GM23248 (cell line): ENCODE measurements around the gene HLA-DRA. TPM values are rescaled to one million over a fixed set of nuclear protein-coding genes. Genes with fewer than 3 reads are reported as not detected.
A peak's percentile ranks its signal among the peaks of the same experiment; 100 is the strongest.

Experiments used
- DNase-seq: peaks from one replicate; pipeline ENCODE4 v3.0.0-alpha.2; 2015
- H2AFZ ChIP-seq: fragments of 200-600 bp; sonication (generic); 2 replicates; pipeline ENCODE4 v1.6.1; 2016; ENCODE audit warnings: antibody characterized with exemption
- H3F3A ChIP-seq: fragments of 200-600 bp; sonication (generic); 2 replicates; pipeline ENCODE4 v1.6.1; 2016; ENCODE audit warnings: mild to moderate bottlenecking, antibody characterized with exemption, mixed run types; ENCODE audit not compliant: insufficient read depth
- H3K27ac ChIP-seq: fragments of 200-600 bp; sonication (generic); 2 replicates; pipeline ENCODE4 v1.5.1; 2016; ENCODE audit warnings: mild to moderate bottlenecking
- H3K27me3 ChIP-seq: fragments of 200-600 bp; sonication (generic); replicated peaks from 2 replicates; pipeline ENCODE4 v1.6.1; 2016; ENCODE audit warnings: mild to moderate bottlenecking; ENCODE audit not compliant: insufficient read depth
- H3K36me3 ChIP-seq: fragments of 200-600 bp; sonication (generic); 2 replicates; pipeline ENCODE4 v1.6.1; 2016; ENCODE audit warnings: low read depth, mild to moderate bottlenecking
- H3K4me1 ChIP-seq: fragments of 200-600 bp; sonication (generic); 2 replicates; pipeline ENCODE4 v1.6.1; 2016; ENCODE audit warnings: mild to moderate bottlenecking; ENCODE audit not compliant: insufficient read depth
- H3K4me2 ChIP-seq: fragments of 200-600 bp; sonication (generic); one replicate; pipeline ENCODE4 v1.6.1; 2016; ENCODE audit warnings: mild to moderate bottlenecking; ENCODE audit not compliant: unreplicated experiment
- H3K4me3 ChIP-seq: fragments of 200-600 bp; sonication (generic); 2 replicates; pipeline ENCODE4 v1.5.1; 2016; ENCODE audit warnings: mild to moderate bottlenecking
- H3K79me2 ChIP-seq: fragments of 200-600 bp; sonication (generic); 2 replicates; pipeline ENCODE4 v1.6.1; 2016; ENCODE audit warnings: mild to moderate bottlenecking; ENCODE audit not compliant: insufficient read depth
- H3K9ac ChIP-seq: fragments of 200-600 bp; sonication (generic); 2 replicates; pipeline ENCODE4 v1.6.1; 2016; ENCODE audit warnings: mild to moderate bottlenecking
- H3K9me2 ChIP-seq: fragments of 200-600 bp; sonication (generic); 2 replicates; pipeline ENCODE4 v1.6.1; 2016; ENCODE audit warnings: mixed run types, mild to moderate bottlenecking, moderate library complexity; ENCODE audit not compliant: insufficient read depth
- H3K9me3 ChIP-seq: fragments of 200-600 bp; sonication (generic); one replicate; pipeline ENCODE4 v1.6.1; 2017; ENCODE audit warnings: low read depth
- H4K20me1 ChIP-seq: fragments of 200-600 bp; sonication (generic); 2 replicates; pipeline ENCODE4 v1.6.0; 2016; ENCODE audit not compliant: insufficient read depth
- EZH2 ChIP-seq: fragments of 200-600 bp; sonication (generic); IDR thresholded peaks from 2 replicates; pipeline ENCODE4 v1.6.1; 2018; ENCODE audit warnings: antibody characterized with exemption, mild to moderate bottlenecking; ENCODE audit not compliant: insufficient read depth, poor library complexity, severe bottlenecking
- EZH2phosphoT487 ChIP-seq: fragments of 200-600 bp; sonication (generic); IDR thresholded peaks from 2 replicates; pipeline ENCODE4 v1.6.1; 2018; ENCODE audit warnings: antibody characterized with exemption, moderate library complexity, mild to moderate bottlenecking, low read depth; ENCODE audit not compliant: insufficient read depth
- WGBS, 2 experiments: methylation state at CpG; one replicate each; pipeline ENCODE4 v1.1.6; 2015 to 2017; ENCODE audit warnings: low lambda C conversion rate in 2 of 2, low coverage in 1 of 2; ENCODE audit errors: missing lambda C conversion rate in 2 of 2; 5-methylcytosine and 5-hydroxymethylcytosine counted together
- in situ Hi-C: fragments of 300-500 bp; cut with MboI; formaldehyde crosslinking; loops from 2 replicates; pipeline ENCODE4 v1.15.0; 2020
- polyA plus RNA-seq: library from polyadenylated mRNA; unstranded; fragments of >200 nt; fragmentation: Nextera tagmentation; extraction: Ambion mirVana; gene quantifications from 2 replicates; pipeline ENCODE4 v1.2.1, GENCODE V29; 2016
- total RNA-seq: library from RNA; depleted of rRNA; stranded (reverse); fragments of >200 nt; shearing (Covaris generic); gene quantifications from 2 replicates; pipeline ENCODE4 v1.2.3, GENCODE V29; 2014

HLA-DRA gene
- total and polyA plus RNA-seq, 2 experiments from 2014 or later = 0.80 TPM; not detected in 1

DNA sequence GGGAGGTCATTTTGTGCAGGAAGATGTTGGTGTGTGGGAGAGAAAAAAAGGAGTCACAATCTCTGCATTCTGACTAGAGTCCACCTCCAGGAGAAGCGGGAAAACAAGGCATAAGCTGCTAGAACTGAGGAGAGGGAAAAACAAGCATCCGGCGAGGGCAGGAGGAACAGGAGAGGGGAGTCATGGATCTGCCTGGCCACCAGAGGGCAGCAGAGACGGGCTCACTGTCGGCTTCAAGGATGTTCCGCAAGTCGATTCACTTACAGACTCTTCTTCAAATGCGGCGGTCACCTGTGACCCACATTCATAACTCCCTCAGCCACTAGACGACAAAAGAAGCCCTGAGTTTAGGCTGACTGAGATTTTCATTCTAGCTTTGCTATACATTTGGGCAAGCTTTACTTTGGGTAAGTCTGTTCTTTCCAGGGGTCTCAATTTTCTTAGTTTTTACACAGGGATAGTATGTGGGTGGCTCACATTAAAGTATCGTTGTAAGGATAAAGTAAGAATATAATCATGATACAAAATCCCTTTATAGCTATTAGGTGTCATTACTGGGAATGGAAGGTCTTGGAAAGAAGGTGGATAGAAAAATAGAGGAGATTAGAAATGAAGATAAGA, 26.1 kb upstream of the HLA-DRA start:
- peak; percentile 70 for DNase-seq

DNA sequence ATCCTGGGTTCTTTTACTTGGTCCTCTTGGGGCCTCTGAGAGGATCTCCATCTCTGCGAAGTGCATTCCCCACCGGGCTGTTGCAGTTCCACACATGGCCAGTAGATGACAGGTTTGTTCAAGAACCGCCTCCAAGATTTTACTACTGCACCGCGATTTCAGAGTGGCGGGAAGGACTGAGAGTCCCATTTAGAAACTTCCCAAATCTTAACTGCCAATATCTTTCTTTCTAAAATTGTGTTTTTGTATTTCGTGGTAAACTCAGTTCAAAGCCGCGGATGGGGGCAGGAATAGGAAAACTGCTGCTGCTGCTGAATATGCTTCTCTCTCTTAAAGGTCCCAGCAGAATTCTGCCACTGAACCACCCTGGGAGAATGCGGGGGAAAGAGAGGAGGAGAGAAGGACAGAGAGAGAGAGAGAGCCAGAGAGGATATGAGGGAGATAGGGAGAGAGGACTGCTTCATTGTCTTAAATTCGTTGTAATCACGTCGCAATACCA, 24.1 kb upstream of the HLA-DRA start:
- WGBS, 2 experiments = 14% methylated on average over 13 of the region's 13 CpGs
- no peaks in the 10 kb centered on the region for H4K20me1 ChIP-seq
- H3F3A ChIP-seq = no peaks in the 10 kb centered on the region
- H3K4me3 ChIP-seq = peak overlapping the region; percentile 49; the same call in 1 of the 2 replicates
- H3K79me2 ChIP-seq = no peaks in the 10 kb centered on the region
- no peaks in the 10 kb centered on the region for H3K9me3 ChIP-seq
- H3K4me1 ChIP-seq = no peaks in the 10 kb centered on the region
- in situ Hi-C loops = loop anchor here (5.0 to 25.0 kb wide), 2 partner anchors 178 to 377 kb away; no protein-coding TSS in a partner anchor
- H3K36me3 ChIP-seq = no peaks in the 10 kb centered on the region
- H3K27ac ChIP-seq = no peak overlapping the region
- no peaks in the 10 kb centered on the region for H3K9me2 ChIP-seq
- peak; percentile 81 for DNase-seq
- H3K27me3 ChIP-seq = peaks cover 47% of the 10 kb centered on the region
- TF ChIP-seq EZH2phosphoT487 = no peak
- TF ChIP-seq EZH2 = no peak
- no peak overlapping the region for H3K9ac ChIP-seq
- peak overlapping the region; percentile 60; the same call in 1 of the 2 replicates for H2AFZ ChIP-seq
- H3K4me2 ChIP-seq = peak overlapping the region; percentile 67

More for the DNA sequence above, 26.1 kb upstream of the HLA-DRA start:
- H3K9me3 ChIP-seq = no peaks in the 10 kb centered on the region
- WGBS, 2 experiments = 2 to 7% methylated on average over 11 of the region's 11 CpGs
- H3K9me2 ChIP-seq = no peaks in the 10 kb centered on the region
- H3K27me3 ChIP-seq = peaks cover 33% of the 10 kb centered on the region
- no peaks in the 10 kb centered on the region for H4K20me1 ChIP-seq
- no peak overlapping the region for H3K4me2 ChIP-seq
- TF ChIP-seq EZH2phosphoT487 = no peak
- no peak for TF ChIP-seq EZH2
- H3K4me3 ChIP-seq = no peak overlapping the region
- no peaks in the 10 kb centered on the region for H3K36me3 ChIP-seq
- no peak overlapping the region for H2AFZ ChIP-seq
- in situ Hi-C loops = loop anchor here (25.0 kb wide), 1 partner anchor 176 kb away; no protein-coding TSS in a partner anchor
- no peaks in the 10 kb centered on the region for H3F3A ChIP-seq
- no peaks in the 10 kb centered on the region for H3K79me2 ChIP-seq
- no peaks in the 10 kb centered on the region for H3K4me1 ChIP-seq
- no peak overlapping the region for H3K27ac ChIP-seq
- H3K9ac ChIP-seq = no peak overlapping the region

DNA sequence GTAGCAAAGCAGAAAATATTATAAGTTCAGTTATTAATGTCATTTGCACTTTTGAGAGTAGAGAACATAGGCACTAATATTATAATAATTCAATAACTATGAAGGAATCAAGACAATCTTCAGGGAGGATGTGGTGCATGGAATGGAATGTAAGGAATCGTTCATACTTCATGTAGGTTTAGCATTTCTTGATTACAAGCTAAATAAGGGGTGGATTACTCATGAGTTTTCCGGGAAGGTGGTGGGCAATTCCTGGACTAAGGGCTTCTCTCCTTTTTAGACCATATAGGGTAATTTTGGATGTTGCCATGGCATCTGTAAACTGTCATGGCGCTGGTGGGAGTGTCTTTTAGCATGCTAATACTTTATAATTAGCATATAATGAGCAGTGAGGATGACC, 23.7 kb upstream of the HLA-DRA start:
- in situ Hi-C loops = loop anchor here (5.0 to 25.0 kb wide), 2 partner anchors 179 to 376 kb away; no protein-coding TSS in a partner anchor
- H3K9ac ChIP-seq = no peak overlapping the region
- H3K79me2 ChIP-seq = no peaks in the 10 kb centered on the region
- no peaks in the 10 kb centered on the region for H3K36me3 ChIP-seq
- peaks cover 51% of the 10 kb centered on the region for H3K27me3 ChIP-seq
- no peaks in the 10 kb centered on the region for H3K9me3 ChIP-seq
- H3K4me1 ChIP-seq = no peaks in the 10 kb centered on the region
- H3K4me2 ChIP-seq = peak overlapping the region; percentile 67
- peak overlapping the region; percentile 60; the same call in 1 of the 2 replicates for H2AFZ ChIP-seq
- no peak overlapping the region for H3K4me3 ChIP-seq
- H3F3A ChIP-seq = no peaks in the 10 kb centered on the region
- WGBS, 2 experiments = 59 to 71% methylated on average over 3 of the region's 3 CpGs
- no peak overlapping the region for H3K27ac ChIP-seq
- DNase-seq = no peak
- H3K9me2 ChIP-seq = no peaks in the 10 kb centered on the region
- H4K20me1 ChIP-seq = no peaks in the 10 kb centered on the region
- TF ChIP-seq EZH2phosphoT487 = no peak
- TF ChIP-seq EZH2 = no peak

DNA sequence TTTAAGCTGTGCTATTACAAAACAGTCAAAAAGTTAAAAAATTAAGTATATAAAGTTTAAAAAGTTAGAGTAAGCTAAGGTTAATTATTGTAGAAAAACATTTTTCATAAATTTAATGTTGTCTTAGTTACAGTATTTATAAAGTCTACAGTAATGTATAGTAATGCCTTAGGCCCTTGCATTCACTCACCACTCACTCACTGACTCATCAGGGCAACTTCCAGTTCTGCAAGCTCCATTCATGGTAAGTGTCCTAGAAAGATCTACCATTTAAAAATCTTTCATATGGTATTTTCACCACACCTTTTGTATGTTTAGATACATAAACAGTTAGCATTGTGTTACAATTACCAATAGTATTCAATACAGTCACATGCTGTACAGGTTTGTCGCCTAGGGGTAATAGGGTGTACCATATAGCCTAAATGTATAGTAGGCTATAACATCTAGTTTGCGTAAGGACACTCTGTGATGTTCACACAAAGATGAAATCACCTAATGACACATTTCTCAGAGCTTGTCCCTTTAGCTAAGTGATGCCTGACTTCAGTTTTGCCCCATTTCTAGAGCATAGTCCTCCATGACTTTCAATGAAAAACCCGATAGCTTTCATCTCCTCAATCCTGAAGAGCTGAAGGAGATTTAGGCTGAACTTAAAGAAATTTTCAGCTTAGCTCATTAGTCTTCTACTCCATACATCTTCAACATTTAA, 14.9 kb upstream of the HLA-DRA start:
- DNase-seq = peak; percentile 27
- in situ Hi-C loops = loop anchor here (25.0 kb wide), 1 partner anchor 187 kb away; no protein-coding TSS in a partner anchor
- 92 to 97% methylated on average over 3 of the region's 3 CpGs for WGBS, 2 experiments

More for the DNA sequence above, 14.9 kb upstream of the HLA-DRA start:
- H3K9me3 ChIP-seq = no peaks in the 10 kb centered on the region
- no peak overlapping the region for H3K4me3 ChIP-seq
- no peak overlapping the region for H3K9ac ChIP-seq
- TF ChIP-seq EZH2 (no peak), EZH2phosphoT487 (no peak)
- H3K27me3 ChIP-seq = peaks cover 19% of the 10 kb centered on the region; the same call in 1 of the 2 replicates
- H3K79me2 ChIP-seq = no peaks in the 10 kb centered on the region
- no peaks in the 10 kb centered on the region for H3F3A ChIP-seq
- no peak overlapping the region for H3K27ac ChIP-seq
- no peaks in the 10 kb centered on the region for H4K20me1 ChIP-seq
- H3K36me3 ChIP-seq = no peaks in the 10 kb centered on the region
- H3K9me2 ChIP-seq = no peaks in the 10 kb centered on the region
- no peaks in the 10 kb centered on the region for H3K4me1 ChIP-seq
- no peak overlapping the region for H3K4me2 ChIP-seq
- H2AFZ ChIP-seq = no peak overlapping the region
